GM12801 (cell line): ENCODE results near the gene FAM210B.

Source experiments
- TF ChIP-seq, protein P1 (sequence below): IDR thresholded peaks from one replicate; pipeline ENCODE4 v1.5.1; 2011; ENCODE audit warnings: control low read depth; ENCODE audit not compliant: insufficient read length; ENCODE audit errors: extremely low read depth

The FAM210B gene

DNA sequence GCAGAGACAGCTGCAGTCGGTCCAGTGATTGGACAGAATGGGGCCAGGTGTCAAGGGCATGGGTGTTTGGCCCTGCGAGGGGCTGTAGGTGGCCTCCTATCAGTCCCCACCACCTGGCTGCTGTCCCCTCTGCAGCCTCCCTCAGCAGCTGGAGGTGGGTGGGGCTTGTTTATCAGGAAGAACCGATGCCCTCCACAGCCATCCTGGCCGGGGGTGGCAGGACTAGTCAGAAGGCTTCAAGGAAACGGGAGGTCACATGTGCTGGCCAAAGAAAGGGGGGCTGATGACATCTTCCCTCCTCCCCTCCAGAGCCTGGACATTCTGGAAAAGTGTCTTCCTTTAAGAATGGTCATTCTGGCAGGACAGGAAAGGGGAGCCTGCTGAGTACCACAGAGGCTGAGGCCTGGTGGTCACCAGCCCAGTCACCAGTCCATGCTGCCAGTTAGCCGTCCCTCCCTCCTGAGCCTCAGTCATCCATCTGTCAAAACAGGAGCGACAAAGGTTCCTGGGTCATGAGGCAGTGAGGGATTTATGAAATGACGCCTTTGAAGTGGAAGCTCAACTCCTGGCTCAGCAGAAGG, 4.1 kb downstream of the FAM210B start:
- TF ChIP-seq, protein P1, sequence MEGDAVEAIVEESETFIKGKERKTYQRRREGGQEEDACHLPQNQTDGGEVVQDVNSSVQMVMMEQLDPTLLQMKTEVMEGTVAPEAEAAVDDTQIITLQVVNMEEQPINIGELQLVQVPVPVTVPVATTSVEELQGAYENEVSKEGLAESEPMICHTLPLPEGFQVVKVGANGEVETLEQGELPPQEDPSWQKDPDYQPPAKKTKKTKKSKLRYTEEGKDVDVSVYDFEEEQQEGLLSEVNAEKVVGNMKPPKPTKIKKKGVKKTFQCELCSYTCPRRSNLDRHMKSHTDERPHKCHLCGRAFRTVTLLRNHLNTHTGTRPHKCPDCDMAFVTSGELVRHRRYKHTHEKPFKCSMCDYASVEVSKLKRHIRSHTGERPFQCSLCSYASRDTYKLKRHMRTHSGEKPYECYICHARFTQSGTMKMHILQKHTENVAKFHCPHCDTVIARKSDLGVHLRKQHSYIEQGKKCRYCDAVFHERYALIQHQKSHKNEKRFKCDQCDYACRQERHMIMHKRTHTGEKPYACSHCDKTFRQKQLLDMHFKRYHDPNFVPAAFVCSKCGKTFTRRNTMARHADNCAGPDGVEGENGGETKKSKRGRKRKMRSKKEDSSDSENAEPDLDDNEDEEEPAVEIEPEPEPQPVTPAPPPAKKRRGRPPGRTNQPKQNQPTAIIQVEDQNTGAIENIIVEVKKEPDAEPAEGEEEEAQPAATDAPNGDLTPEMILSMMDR, result no peak

DNA sequence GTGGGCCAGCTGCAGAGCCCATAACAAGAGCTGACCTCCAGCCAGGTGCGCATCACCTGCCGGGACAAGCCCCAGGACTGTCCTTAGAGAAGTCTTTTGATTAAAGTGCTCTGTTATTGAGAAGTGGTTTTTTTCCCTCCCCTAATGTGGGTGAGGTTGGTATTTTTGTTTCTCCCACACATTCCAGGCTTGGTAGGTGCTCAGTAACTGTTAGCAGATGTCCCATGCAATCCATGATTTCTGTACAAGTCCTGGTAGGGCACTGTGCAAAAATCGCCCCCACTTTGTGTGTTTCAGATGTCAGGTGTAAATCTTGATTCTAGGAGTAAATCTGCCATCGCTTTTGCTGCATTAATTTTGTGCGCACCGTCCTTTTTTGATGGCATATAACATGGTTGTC, 4.7 kb downstream of the FAM210B start:
- TF ChIP-seq, protein P1, result no peak

DNA sequence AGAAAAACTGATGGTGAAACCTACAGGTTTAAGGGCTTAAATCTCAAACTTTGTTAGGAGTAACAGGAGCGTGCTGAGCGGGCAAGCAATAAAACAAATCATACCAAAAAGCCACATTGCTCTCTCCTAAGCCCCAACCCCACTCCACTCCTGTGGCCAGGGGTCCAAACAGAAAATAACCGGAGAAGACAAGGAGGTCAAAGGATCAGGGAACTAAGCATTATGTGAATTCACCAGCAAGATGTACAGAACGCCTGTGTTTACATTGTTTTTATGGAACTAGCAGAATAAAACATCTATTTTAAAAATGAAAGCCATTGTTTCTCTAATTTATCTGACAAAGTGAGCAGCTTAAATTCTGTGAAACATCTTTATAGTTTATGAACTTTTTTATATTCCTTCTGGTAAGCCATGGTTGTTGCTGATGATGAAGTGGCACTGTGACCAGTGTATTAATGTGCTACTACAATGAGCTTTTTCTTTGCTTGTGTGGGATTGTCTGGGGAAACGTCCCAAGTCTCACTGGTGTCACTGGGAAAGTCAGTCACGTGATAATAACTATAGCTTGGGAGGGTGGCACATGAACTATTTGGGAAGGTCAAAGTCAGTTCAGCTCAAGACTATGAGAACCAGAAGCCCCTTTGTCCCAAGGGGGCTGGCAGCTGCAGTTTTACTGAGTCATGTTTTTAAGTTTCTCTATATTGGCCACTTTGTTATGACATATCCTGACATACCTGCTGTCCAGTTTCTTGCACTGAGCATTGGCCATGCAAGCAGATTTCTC, 9.8 kb downstream of the FAM210B start:
- TF ChIP-seq, protein P1, result no peak

GRCh38 chr20:56369179-56369578, 10.4 kb downstream of the FAM210B start:
- TF ChIP-seq, protein P1, result no peak

DNA sequence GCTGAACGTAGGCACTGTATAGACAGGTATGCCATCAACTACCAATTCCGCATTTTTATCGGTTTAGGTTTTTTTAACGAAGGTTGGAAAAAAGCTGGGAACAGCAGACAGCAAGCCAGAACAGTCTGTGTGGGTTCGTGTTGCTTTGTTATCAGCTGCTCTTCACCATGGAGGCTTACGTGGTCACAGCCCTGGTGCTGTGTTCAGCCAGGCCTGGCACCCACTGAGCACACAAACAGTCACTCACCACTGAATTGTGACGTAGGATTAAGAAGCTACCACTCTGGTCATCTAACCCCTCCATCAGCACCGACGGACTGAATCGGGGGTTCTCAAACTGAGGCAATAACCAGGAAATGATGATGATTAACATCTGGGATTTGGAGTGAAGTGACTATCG, 13.2 kb downstream of the FAM210B start:
- TF ChIP-seq, protein P1, result no peak

DNA sequence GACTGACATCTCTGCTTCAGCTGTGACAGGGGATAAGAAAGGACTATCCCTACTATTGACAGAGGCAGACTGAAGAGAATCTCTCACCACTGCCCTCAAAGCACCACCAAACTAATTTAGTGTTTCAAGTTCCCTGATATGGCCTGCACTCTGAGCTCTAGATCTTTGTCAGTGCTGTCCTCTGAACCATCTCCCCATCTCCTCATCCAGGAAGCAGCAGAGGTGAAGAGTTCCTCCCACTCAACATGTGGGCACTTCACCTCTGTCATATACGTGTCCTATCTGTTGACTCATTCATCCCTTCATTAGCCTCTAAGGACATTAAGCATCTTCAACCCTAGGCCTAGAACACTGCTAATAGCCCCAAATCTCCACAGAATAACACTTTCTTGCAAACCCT, 14.1 kb downstream of the FAM210B start:
- TF ChIP-seq, protein P1, result no peak

GRCh38 chr20:56373942-56374341, 15.2 kb downstream of the FAM210B start:
- TF ChIP-seq, protein P1, result no peak
